HCT116 (cell line): ENCODE results near the gene SEPTIN8. TPM values are rescaled to one million over a fixed set of nuclear protein-coding genes. Genes with fewer than 3 reads are reported as not detected.

Experiments used
- ATAC-seq: fragments of 200-7000 bp; cut with Tn5 transposase; 2 replicates; pipeline ENCODE4 v1.9.1; 2020; ENCODE audit warnings: mild to moderate bottlenecking, moderate library complexity
- BruUV-seq: library from RNA; stranded (reverse); fragments of 400-500 nt; replicated peaks from 2 replicates; lab custom pipeline; 2021; lab: Mats Ljungman, UMichigan
- CTCF ChIA-PET: fragments of 300-600 bp; sonication (Branson Sonifier 250); formaldehyde crosslinking; loops from one replicate; lab custom pipeline; 2021; ENCODE audit warnings: antibody characterized with exemption; lab: Charles Lee
- POLR2A ChIA-PET: fragments of 300-600, 350-600 bp; sonication (Branson Sonifier 250); formaldehyde crosslinking; loops from one replicate; lab custom pipeline; 2021; ENCODE audit warnings: antibody characterized with exemption; lab: Charles Lee
- RAD21 ChIA-PET, 2 experiments: fragments of 300-600 bp; sonication (Branson Sonifier 250); formaldehyde crosslinking; loops; one replicate each; lab custom pipeline; 2023; ENCODE audit warnings: low total read pairs in 2 of 2; ENCODE audit not compliant: uncharacterized antibody in 2 of 2, unreplicated experiment in 2 of 2, low non-redundant PET in 1 of 2; lab: Charles Lee
- DNase-seq: peaks from one replicate; pipeline ENCODE4 v3.0.0-alpha.2; 2010; ENCODE audit warnings: low read depth, low spot score
- H2AFZ ChIP-seq: fragments of 200-600 bp; shearing (Covaris generic), sonication (generic); 2 replicates; pipeline ENCODE4 v1.6.1; 2017; ENCODE audit warnings: low read depth, mixed run types, mixed read lengths, antibody characterized with exemption, low read length; ENCODE audit not compliant: poor library complexity, severe bottlenecking
- H3K27ac ChIP-seq: 2 replicates; pipeline ENCODE4 v1.5.1; 2012; ENCODE audit warnings: low read depth, low read length
- H3K27me3 ChIP-seq: fragments of 200-600 bp; sonication (generic); 2 replicates; pipeline ENCODE4 v1.6.1; 2016; ENCODE audit warnings: mixed run types, low read length, mixed read lengths; ENCODE audit not compliant: insufficient read depth
- H3K36me3 ChIP-seq, 2 experiments: fragments of 200-500 bp in 1 of 2; fragments of 200-600 bp in 1 of 2; sonication (Bioruptor generic) in 1 of 2; sonication (generic) in 1 of 2; 2 replicates each; pipeline versions ENCODE4 v1.5.1 to v1.6.1; 2014 to 2016; ENCODE audit warnings: low read length in 2 of 2, inconsistent platforms in 1 of 2, mixed read lengths in 1 of 2, mixed run types in 1 of 2; ENCODE audit not compliant: insufficient read depth in 2 of 2, control insufficient read depth in 1 of 2
- H3K4me1 ChIP-seq, 2 experiments: fragments of 200-600 bp in 1 of 2; sonication (generic) in 1 of 2; 2 replicates each; pipeline versions ENCODE4 v1.5.1 to v1.6.1; 2012 to 2017; ENCODE audit warnings: low read length in 2 of 2, inconsistent platforms in 1 of 2, mild to moderate bottlenecking in 1 of 2, mixed read lengths in 1 of 2, mixed run types in 1 of 2, moderate library complexity in 1 of 2; ENCODE audit not compliant: insufficient read depth in 2 of 2, control insufficient read depth in 1 of 2
- H3K4me2 ChIP-seq: fragments of 200-600 bp; sonication (generic); 2 replicates; pipeline ENCODE4 v1.6.1; 2017; ENCODE audit warnings: mixed run types, low read length, mixed read lengths
- H3K4me3 ChIP-seq, 2 experiments: fragments of 200-600 bp in 1 of 2; sonication (generic) in 1 of 2; replicated peaks in 1 of 2; 2 replicates each; pipeline ENCODE4 v1.5.1; 2011 to 2016; ENCODE audit warnings: low read length in 2 of 2, control low read depth in 1 of 2, low read depth in 1 of 2, mild to moderate bottlenecking in 1 of 2, mixed read lengths in 1 of 2, mixed run types in 1 of 2
- H3K79me2 ChIP-seq: fragments of 200-600 bp; sonication (generic); 2 replicates; pipeline ENCODE4 v1.6.1; 2017; ENCODE audit warnings: mild to moderate bottlenecking, mixed run types, low read length, moderate library complexity, mixed read lengths; ENCODE audit not compliant: insufficient read depth
- H3K9ac ChIP-seq: fragments of 200-600 bp; sonication (generic); 2 replicates; pipeline ENCODE4 v1.6.1; 2016; ENCODE audit warnings: low read length, mixed read lengths
- H3K9me2 ChIP-seq: fragments of 200-600 bp; sonication (generic), shearing (Covaris generic); 2 replicates; pipeline ENCODE4 v1.6.1; 2017; ENCODE audit warnings: mixed run types, mild to moderate bottlenecking, moderate library complexity; ENCODE audit not compliant: insufficient read depth
- H3K9me3 ChIP-seq, 2 experiments: fragments of 200-500 bp in 1 of 2; fragments of 200-600 bp in 1 of 2; sonication (Bioruptor generic) in 1 of 2; sonication (generic) in 1 of 2; 2 replicates each; pipeline ENCODE4 v1.6.1; 2014 to 2017; ENCODE audit warnings: low read length in 2 of 2, mixed read lengths in 2 of 2, inconsistent platforms in 1 of 2, low read depth in 1 of 2, mild to moderate bottlenecking in 1 of 2, mixed run types in 1 of 2, moderate library complexity in 1 of 2; ENCODE audit not compliant: control insufficient read depth in 1 of 2, insufficient read depth in 1 of 2
- H4K20me1 ChIP-seq: fragments of 200-600 bp; sonication (generic), shearing (Covaris generic); 2 replicates; pipeline ENCODE4 v1.6.1; 2017; ENCODE audit warnings: mixed run types, mild to moderate bottlenecking, moderate library complexity; ENCODE audit not compliant: insufficient read depth
- CBX3 ChIP-seq: IDR thresholded peaks from 2 replicates; pipeline ENCODE4 v1.6.1; 2012; ENCODE audit warnings: low read depth
- EGR1 ChIP-seq: IDR thresholded peaks from 2 replicates; pipeline ENCODE4 v1.6.1; 2012; ENCODE audit warnings: low read depth
- EZH2 ChIP-seq: fragments of 200-600 bp; sonication (generic); IDR thresholded peaks from 2 replicates; pipeline ENCODE4 v1.6.1; 2017; ENCODE audit warnings: antibody characterized with exemption, mixed run types
- FOSL1 ChIP-seq: IDR thresholded peaks from 2 replicates; pipeline ENCODE4 v1.6.1; 2012; ENCODE audit warnings: low read depth
- POLR2A ChIP-seq: IDR thresholded peaks from 2 replicates; pipeline ENCODE4 v1.7.0; 2011; ENCODE audit warnings: borderline replicate concordance; ENCODE audit not compliant: insufficient read depth, insufficient read length; ENCODE audit errors: extremely low read depth
- POLR2AphosphoS5 ChIP-seq: IDR thresholded peaks from 2 replicates; pipeline ENCODE4 v1.6.1; 2011; ENCODE audit warnings: mild to moderate bottlenecking, low read depth, low read length, moderate library complexity
- RAD21 ChIP-seq: IDR thresholded peaks from 2 replicates; pipeline ENCODE4 v1.6.1; 2012; ENCODE audit warnings: low read depth, mild to moderate bottlenecking
- SIN3A ChIP-seq: IDR thresholded peaks from 2 replicates; pipeline ENCODE4 v1.6.1; 2012; ENCODE audit warnings: low read depth
- SP1 ChIP-seq: IDR thresholded peaks from 2 replicates; pipeline ENCODE4 v1.6.1; 2012; ENCODE audit warnings: low read depth
- YY1 ChIP-seq: IDR thresholded peaks from 2 replicates; pipeline ENCODE4 v1.6.1; 2011; ENCODE audit warnings: low read length, low read depth, moderate library complexity, mild to moderate bottlenecking; ENCODE audit not compliant: insufficient replicate concordance; ENCODE audit errors: extremely low read depth
- ZFX ChIP-seq: fragments of 450-650 bp; IDR thresholded peaks from 2 replicates; pipeline ENCODE4 v1.6.1; 2017
- intact Hi-C: fragments of 100-400 bp; cut with micrococcal nuclease; formaldehyde crosslinking; loops from 2 replicates; pipeline ENCODE4 v1.10.0; 2022
- total RNA-seq: library from RNA; stranded (reverse); gene quantifications from one replicate; pipeline ENCODE4 v1.2.1, GENCODE V29; 2021; ENCODE audit not compliant: unreplicated experiment
- TF ChIP-seq, protein P1 (sequence below): IDR thresholded peaks from 2 replicates; pipeline ENCODE4 v1.6.1; 2012; ENCODE audit warnings: low read depth
- TF ChIP-seq, protein P2 (sequence below): IDR thresholded peaks from 2 replicates; pipeline ENCODE4 v1.6.1; 2012
- TF ChIP-seq, protein P3 (sequence below): IDR thresholded peaks from 2 replicates; pipeline ENCODE4 v1.6.1; 2012
- TF ChIP-seq, protein P4 (sequence below), 3 experiments: fragments of 200-600 bp in 1 of 3; sonication (generic) in 1 of 3; IDR thresholded peaks in 2 of 3; conservative IDR thresholded peaks in 1 of 3; 2 replicates each; pipeline ENCODE4 v1.5.1; 2012 to 2017; ENCODE audit warnings: low read depth in 2 of 3, low read length in 2 of 3, antibody characterized with exemption in 1 of 3, borderline replicate concordance in 1 of 3, control low read depth in 1 of 3, mild to moderate bottlenecking in 1 of 3, mixed read lengths in 1 of 3, mixed run types in 1 of 3, moderate library complexity in 1 of 3; ENCODE audit not compliant: insufficient read depth in 1 of 3

Gene SEPTIN8
- total RNA-seq, 1 experiment from 2014 or later = 34.6 TPM

DNA sequence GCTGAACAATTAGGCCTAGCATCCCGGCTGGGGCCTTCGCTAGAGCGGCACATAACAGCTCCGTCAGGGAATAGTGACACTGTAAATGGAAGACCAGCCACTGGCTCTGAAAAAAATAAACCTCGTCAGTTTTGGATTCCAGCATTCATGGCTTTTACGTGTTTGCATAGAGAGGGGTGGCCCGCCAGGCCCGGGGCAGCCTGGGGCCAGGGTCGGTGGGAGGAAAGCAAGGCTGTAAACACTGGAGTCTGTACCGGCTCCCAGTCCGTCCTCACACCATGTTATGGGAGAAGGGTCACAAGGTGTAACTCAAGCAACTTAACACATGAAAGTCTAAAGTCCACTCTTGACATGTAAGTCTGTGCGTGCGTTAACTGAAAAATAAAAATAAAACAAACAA lies 18.6 kb downstream of the SEPTIN8 start:
- Histone ChIP-seq H4K20me1 (no peaks in the 10 kb centered on the region), H3K4me2 (no peak overlapping the region), H3K4me1 (no peaks in the 10 kb centered on the region), H3K9me2 (no peaks in the 10 kb centered on the region), H3K36me3 (peaks cover 5 to 7% of the 10 kb centered on the region in 2 experiments; a peak in 1 of 4 replicates), H3K9me3 (no peaks in the 10 kb centered on the region), H3K27ac (no peak overlapping the region), H3K27me3 (no peaks in the 10 kb centered on the region), H3K79me2 (no peaks in the 10 kb centered on the region), H2AFZ (no peak overlapping the region), H3K4me3 (no peak overlapping the region), H3K9ac (no peak overlapping the region)
- ChIA-PET CTCF (no interaction called here), POLR2A (no interaction called here), RAD21 (no interaction called here)
- no TSS peak for BruUV-seq
- intact Hi-C loops = no loop called here
- DNase-seq (no peak), ATAC-seq (no peak)
- TF ChIP-seq POLR2A = no peak
- no peak for TF ChIP-seq SP1
- TF ChIP-seq, protein P1, sequence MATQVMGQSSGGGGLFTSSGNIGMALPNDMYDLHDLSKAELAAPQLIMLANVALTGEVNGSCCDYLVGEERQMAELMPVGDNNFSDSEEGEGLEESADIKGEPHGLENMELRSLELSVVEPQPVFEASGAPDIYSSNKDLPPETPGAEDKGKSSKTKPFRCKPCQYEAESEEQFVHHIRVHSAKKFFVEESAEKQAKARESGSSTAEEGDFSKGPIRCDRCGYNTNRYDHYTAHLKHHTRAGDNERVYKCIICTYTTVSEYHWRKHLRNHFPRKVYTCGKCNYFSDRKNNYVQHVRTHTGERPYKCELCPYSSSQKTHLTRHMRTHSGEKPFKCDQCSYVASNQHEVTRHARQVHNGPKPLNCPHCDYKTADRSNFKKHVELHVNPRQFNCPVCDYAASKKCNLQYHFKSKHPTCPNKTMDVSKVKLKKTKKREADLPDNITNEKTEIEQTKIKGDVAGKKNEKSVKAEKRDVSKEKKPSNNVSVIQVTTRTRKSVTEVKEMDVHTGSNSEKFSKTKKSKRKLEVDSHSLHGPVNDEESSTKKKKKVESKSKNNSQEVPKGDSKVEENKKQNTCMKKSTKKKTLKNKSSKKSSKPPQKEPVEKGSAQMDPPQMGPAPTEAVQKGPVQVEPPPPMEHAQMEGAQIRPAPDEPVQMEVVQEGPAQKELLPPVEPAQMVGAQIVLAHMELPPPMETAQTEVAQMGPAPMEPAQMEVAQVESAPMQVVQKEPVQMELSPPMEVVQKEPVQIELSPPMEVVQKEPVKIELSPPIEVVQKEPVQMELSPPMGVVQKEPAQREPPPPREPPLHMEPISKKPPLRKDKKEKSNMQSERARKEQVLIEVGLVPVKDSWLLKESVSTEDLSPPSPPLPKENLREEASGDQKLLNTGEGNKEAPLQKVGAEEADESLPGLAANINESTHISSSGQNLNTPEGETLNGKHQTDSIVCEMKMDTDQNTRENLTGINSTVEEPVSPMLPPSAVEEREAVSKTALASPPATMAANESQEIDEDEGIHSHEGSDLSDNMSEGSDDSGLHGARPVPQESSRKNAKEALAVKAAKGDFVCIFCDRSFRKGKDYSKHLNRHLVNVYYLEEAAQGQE = no peak
- no peak for TF ChIP-seq RAD21
- TF ChIP-seq CBX3 = no peak
- no peak for TF ChIP-seq EZH2
- TF ChIP-seq ZFX = no peak
- TF ChIP-seq SIN3A = no peak
- TF ChIP-seq, protein P2, sequence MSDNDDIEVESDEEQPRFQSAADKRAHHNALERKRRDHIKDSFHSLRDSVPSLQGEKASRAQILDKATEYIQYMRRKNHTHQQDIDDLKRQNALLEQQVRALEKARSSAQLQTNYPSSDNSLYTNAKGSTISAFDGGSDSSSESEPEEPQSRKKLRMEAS = no peak
- TF ChIP-seq, protein P3, sequence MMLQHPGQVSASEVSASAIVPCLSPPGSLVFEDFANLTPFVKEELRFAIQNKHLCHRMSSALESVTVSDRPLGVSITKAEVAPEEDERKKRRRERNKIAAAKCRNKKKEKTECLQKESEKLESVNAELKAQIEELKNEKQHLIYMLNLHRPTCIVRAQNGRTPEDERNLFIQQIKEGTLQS = no peak
- no peak for TF ChIP-seq FOSL1
- TF ChIP-seq POLR2AphosphoS5 = no peak
- no peak for TF ChIP-seq YY1
- TF ChIP-seq, protein P4, sequence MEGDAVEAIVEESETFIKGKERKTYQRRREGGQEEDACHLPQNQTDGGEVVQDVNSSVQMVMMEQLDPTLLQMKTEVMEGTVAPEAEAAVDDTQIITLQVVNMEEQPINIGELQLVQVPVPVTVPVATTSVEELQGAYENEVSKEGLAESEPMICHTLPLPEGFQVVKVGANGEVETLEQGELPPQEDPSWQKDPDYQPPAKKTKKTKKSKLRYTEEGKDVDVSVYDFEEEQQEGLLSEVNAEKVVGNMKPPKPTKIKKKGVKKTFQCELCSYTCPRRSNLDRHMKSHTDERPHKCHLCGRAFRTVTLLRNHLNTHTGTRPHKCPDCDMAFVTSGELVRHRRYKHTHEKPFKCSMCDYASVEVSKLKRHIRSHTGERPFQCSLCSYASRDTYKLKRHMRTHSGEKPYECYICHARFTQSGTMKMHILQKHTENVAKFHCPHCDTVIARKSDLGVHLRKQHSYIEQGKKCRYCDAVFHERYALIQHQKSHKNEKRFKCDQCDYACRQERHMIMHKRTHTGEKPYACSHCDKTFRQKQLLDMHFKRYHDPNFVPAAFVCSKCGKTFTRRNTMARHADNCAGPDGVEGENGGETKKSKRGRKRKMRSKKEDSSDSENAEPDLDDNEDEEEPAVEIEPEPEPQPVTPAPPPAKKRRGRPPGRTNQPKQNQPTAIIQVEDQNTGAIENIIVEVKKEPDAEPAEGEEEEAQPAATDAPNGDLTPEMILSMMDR (IDR thresholded peaks at IDR 0.05 in 2 of 3, conservative IDR thresholded peaks at IDR 0.05 in 1 of 3; ENCODE audit: borderline replicate concordance in 1 of 3, insufficient read depth in 1 of 3, low read depth in 2 of 3, low read length in 2 of 3) = no peak
- TF ChIP-seq EGR1 = no peak
